GM12878 (cell line): ENCODE results near the gene MAP3K1. TPM values are rescaled to one million over a fixed set of nuclear protein-coding genes. Genes with fewer than 3 reads are reported as not detected.

ENCODE experiments used
- BCLAF1 ChIP-seq: fragments of 450-650 bp; IDR thresholded peaks from 2 replicates; pipeline ENCODE4 v1.6.1; 2017; ENCODE audit warnings: antibody characterized with exemption, mild to moderate bottlenecking, moderate library complexity
- BMI1 ChIP-seq: fragments of 450-650 bp; IDR thresholded peaks from 2 replicates; pipeline ENCODE4 v1.6.1; 2016; ENCODE audit warnings: mild to moderate bottlenecking, moderate library complexity, borderline replicate concordance
- E2F8 ChIP-seq: fragments of 450-650 bp; IDR thresholded peaks from 2 replicates; pipeline ENCODE4 v1.6.1; 2018; ENCODE audit warnings: mild to moderate bottlenecking, low read depth, moderate library complexity; ENCODE audit not compliant: partially characterized antibody
- EZH2 ChIP-seq: IDR thresholded peaks from 2 replicates; pipeline ENCODE4 v1.6.1; 2012; ENCODE audit warnings: low read depth, mild to moderate bottlenecking, control low read depth, inconsistent platforms, low read length, borderline replicate concordance; ENCODE audit not compliant: control insufficient read depth
- FOS ChIP-seq: IDR thresholded peaks from 3 replicates; pipeline ENCODE4 v1.6.1; 2011; ENCODE audit warnings: borderline replicate concordance; ENCODE audit not compliant: insufficient read length; ENCODE audit errors: extremely low read depth
- HDAC2 ChIP-seq: fragments of 200-600 bp; sonication (generic); IDR thresholded peaks from 2 replicates; pipeline ENCODE4 v1.6.1; 2017
- IRF4 ChIP-seq: IDR thresholded peaks from 2 replicates; pipeline ENCODE4 v1.6.1; 2011; ENCODE audit warnings: low read depth, low read length
- NFIC ChIP-seq: IDR thresholded peaks from 2 replicates; pipeline ENCODE4 v1.6.1; 2012; ENCODE audit warnings: low read depth, mild to moderate bottlenecking, inconsistent platforms, low read length, moderate library complexity
- NFYA ChIP-seq: IDR thresholded peaks from 2 replicates; pipeline ENCODE4 v1.6.1; 2011; ENCODE audit warnings: low read depth, mild to moderate bottlenecking, low read length, improper control_type of control experiment, borderline replicate concordance
- NRF1 ChIP-seq: conservative IDR thresholded peaks from 2 replicates; pipeline ENCODE4 v1.6.1; 2011; ENCODE audit warnings: mild to moderate bottlenecking, low read depth, low read length, improper control_type of control experiment
- PML ChIP-seq: IDR thresholded peaks from 2 replicates; pipeline ENCODE4 v1.6.1; 2012; ENCODE audit warnings: low read length, inconsistent platforms
- RCOR1 ChIP-seq: conservative IDR thresholded peaks from 2 replicates; pipeline ENCODE4 v1.6.1; 2012; ENCODE audit warnings: low read depth, low read length, improper control_type of control experiment
- RUNX3 ChIP-seq: IDR thresholded peaks from 2 replicates; pipeline ENCODE4 v1.6.1; 2012; ENCODE audit warnings: low read length, inconsistent platforms
- SMAD1 ChIP-seq: fragments of 450-650 bp; IDR thresholded peaks from 2 replicates; pipeline ENCODE4 v1.6.1; 2018; ENCODE audit warnings: mild to moderate bottlenecking, low read depth; ENCODE audit not compliant: partially characterized antibody
- SMAD5 ChIP-seq: IDR thresholded peaks from 2 replicates; pipeline ENCODE4 v1.6.1; 2016; ENCODE audit warnings: antibody characterized with exemption, low read depth
- ZNF622 ChIP-seq: fragments of 450-650 bp; IDR thresholded peaks from 2 replicates; pipeline ENCODE4 v1.6.1; 2017; ENCODE audit warnings: mild to moderate bottlenecking, inconsistent platforms
- polyA plus RNA-seq, 11 experiments: library from polyadenylated mRNA; depleted of rRNA in 4 of 11; unstranded in 6 of 11; stranded (reverse) in 5 of 11; fragments of >200 nt; fragmentation: Nextera tagmentation in 4 of 11; fragmentation: Illumina TruSeq in 1 of 11; extraction: Ambion mirVana in 4 of 11; extraction: Trizol in 1 of 11; gene quantifications; 1 replicate in 1 of 11; 2 replicates in 10 of 11; pipeline versions ENCODE4 v1.2.1 to v1.2.3, GENCODE V29; 2011 to 2016; ENCODE audit warnings: inconsistent platforms in 2 of 11, missing spikeins in 2 of 11, low read depth in 1 of 11
- total RNA-seq, 4 experiments: library from RNA; depleted of rRNA in 3 of 4; stranded (reverse); fragments of >200 nt in 3 of 4; fragmentation: Illumina TruSeq in 1 of 4; extraction: Trizol in 1 of 4; gene quantifications; 2 replicates each; pipeline versions ENCODE4 v1.2.1 to v1.2.3, GENCODE V29; 2013 to 2021
- TF ChIP-seq, protein P1 (sequence below): IDR thresholded peaks from 2 replicates; pipeline ENCODE4 v1.6.1; 2012; ENCODE audit warnings: low read length, inconsistent platforms
- TF ChIP-seq, protein P2 (sequence below): fragments of 450-650 bp; IDR thresholded peaks from 2 replicates; pipeline ENCODE4 v1.6.1; 2017; ENCODE audit warnings: borderline replicate concordance
- TF ChIP-seq, protein P3 (sequence below): fragments of 450-650 bp; IDR thresholded peaks from 2 replicates; pipeline ENCODE4 v1.6.1; 2018; ENCODE audit warnings: borderline replicate concordance, mild to moderate bottlenecking; ENCODE audit not compliant: partially characterized antibody

Gene MAP3K1
- total and polyA plus RNA-seq, 10 of the 15 experiments (the other 5 are each of a cell fraction or from before 2014, with no cell fraction given) = 7.5 to 24.6 (median 12.6) TPM

DNA sequence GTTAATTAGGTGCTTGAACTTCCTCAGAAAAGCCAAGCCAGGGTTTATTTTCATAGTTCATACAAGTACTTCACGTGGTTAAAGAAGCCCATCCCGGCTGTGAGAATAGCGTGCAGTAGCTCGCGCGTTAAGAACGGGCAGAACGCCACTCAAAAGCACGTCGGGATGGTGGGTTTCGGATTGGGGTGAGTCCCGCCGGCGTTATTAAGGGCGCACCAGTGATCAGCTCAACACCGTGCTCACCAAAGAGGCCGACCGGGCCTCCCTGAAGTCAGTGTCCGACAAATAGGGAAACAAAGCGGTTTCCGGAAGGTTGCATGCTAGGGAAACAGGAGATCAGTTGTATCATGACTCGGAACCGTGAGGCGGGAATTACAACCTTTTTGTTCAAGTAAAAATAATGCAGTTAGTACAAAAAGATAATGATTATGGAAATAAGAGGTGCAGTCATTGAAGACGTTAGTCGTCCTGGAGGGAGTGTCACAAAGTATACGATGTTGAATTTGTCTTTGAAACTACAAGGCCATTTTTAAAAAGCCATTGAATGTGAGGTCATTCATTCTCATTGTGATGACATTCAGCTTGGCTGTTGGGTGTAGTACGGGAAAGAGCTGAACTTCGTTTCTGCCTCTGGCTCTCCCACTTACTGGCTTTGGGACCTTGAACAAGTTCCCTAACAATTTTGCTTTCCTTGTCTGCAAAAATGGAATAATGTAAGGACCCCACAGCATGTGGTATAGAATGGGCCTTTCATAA lies 95.0 kb downstream of the MAP3K1 start (continued):
- TF ChIP-seq NRF1 (no peak), BCLAF1 (no peak), ZNF622 (no peak), HDAC2 (no peak), BMI1 (no peak), IRF4 (no peak; the same call in 1 of the 2 replicates), SMAD1 (no peak), RCOR1 (no peak), FOS (no peak), NFIC (no peak), RUNX3 (peak; percentile 17; the same call in 1 of the 2 replicates), E2F8 (no peak), SMAD5 (0 out of 2 replicates have a peak, but pooled peaks have one; percentile 4), EZH2 (no peak), NFYA (no peak), PML (no peak)
- TF ChIP-seq, protein P1, sequence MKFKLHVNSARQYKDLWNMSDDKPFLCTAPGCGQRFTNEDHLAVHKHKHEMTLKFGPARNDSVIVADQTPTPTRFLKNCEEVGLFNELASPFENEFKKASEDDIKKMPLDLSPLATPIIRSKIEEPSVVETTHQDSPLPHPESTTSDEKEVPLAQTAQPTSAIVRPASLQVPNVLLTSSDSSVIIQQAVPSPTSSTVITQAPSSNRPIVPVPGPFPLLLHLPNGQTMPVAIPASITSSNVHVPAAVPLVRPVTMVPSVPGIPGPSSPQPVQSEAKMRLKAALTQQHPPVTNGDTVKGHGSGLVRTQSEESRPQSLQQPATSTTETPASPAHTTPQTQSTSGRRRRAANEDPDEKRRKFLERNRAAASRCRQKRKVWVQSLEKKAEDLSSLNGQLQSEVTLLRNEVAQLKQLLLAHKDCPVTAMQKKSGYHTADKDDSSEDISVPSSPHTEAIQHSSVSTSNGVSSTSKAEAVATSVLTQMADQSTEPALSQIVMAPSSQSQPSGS = 0 out of 2 replicates have a peak, but pooled peaks have one; percentile 45
- TF ChIP-seq, protein P2, sequence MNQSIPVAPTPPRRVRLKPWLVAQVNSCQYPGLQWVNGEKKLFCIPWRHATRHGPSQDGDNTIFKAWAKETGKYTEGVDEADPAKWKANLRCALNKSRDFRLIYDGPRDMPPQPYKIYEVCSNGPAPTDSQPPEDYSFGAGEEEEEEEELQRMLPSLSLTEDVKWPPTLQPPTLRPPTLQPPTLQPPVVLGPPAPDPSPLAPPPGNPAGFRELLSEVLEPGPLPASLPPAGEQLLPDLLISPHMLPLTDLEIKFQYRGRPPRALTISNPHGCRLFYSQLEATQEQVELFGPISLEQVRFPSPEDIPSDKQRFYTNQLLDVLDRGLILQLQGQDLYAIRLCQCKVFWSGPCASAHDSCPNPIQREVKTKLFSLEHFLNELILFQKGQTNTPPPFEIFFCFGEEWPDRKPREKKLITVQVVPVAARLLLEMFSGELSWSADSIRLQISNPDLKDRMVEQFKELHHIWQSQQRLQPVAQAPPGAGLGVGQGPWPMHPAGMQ = no peak
- TF ChIP-seq, protein P3, sequence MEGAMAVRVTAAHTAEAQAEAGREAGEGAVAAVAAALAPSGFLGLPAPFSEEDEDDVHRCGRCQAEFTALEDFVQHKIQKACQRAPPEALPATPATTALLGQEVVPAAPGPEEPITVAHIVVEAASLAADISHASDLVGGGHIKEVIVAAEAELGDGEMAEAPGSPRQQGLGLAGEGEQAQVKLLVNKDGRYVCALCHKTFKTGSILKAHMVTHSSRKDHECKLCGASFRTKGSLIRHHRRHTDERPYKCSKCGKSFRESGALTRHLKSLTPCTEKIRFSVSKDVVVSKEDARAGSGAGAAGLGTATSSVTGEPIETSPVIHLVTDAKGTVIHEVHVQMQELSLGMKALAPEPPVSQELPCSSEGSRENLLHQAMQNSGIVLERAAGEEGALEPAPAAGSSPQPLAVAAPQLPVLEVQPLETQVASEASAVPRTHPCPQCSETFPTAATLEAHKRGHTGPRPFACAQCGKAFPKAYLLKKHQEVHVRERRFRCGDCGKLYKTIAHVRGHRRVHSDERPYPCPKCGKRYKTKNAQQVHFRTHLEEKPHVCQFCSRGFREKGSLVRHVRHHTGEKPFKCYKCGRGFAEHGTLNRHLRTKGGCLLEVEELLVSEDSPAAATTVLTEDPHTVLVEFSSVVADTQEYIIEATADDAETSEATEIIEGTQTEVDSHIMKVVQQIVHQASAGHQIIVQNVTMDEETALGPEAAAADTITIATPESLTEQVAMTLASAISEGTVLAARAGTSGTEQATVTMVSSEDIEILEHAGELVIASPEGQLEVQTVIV = no peak
